HG03135 (cell line): ENCODE results near the gene GTPBP2.

Experiments used
- ATAC-seq: cut with Tn5 transposase; IDR thresholded peaks from one replicate; pipeline ENCODE4 v1.9.1; 2021; ENCODE audit warnings: mild to moderate bottlenecking, moderate library complexity; ENCODE audit not compliant: unreplicated experiment

Gene GTPBP2

GRCh38 chr6:43579171-43579570, 49.9 kb downstream of the GTPBP2 start:
- ATAC-seq: no peak

GRCh38 chr6:43578748-43579147, 50.3 kb downstream of the GTPBP2 start:
- no peak for ATAC-seq

GRCh38 chr6:43575772-43576551, 53.1 kb downstream of the GTPBP2 start, which contains the start of the genes POLH and XPO5:
TSS of gene POLH (plus strand) at chr6:43576185. CDS start at chr6:43582320, 6,135 bp downstream.
TSS of gene XPO5 (minus strand) at chr6:43576038. CDS start at chr6:43575864, 174 bp downstream.
- ATAC-seq: peak; percentile 84

GRCh38 chr6:43575105-43575771, 53.8 kb downstream of the GTPBP2 start:
- peak; percentile 5 for ATAC-seq

DNA sequence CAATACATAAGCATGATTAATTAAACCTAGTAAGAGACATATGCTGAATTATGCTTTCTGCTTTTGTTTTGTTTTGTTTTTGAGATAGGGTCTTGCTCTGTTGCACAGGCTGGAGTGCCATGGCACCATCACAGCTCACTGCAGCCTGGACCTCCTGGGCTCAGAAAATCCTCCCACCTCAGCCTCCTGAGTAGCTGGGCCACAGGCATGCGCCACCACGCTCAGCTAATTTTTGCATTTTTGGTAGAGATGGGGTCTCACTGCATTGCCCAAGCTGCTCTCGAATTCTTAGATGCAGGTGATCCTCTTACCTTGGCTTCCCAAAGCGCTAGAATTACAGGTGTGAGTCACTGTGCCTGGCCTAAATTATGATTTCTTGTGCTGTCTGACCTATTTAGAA, 57.0 kb downstream of the GTPBP2 start:
- no peak for ATAC-seq

GRCh38 chr6:43570876-43571441, 58.1 kb downstream of the GTPBP2 start:
- ATAC-seq: no peak
